HepG2 (cell line): ENCODE data around the gene LATS2. TPM values are rescaled to one million over a fixed set of nuclear protein-coding genes. Genes with fewer than 3 reads are reported as not detected.

Source experiments
- CBX5 ChIP-seq: sonication (generic); formaldehyde crosslinking; IDR thresholded peaks from 2 replicates; pipeline ENCODE4 v1.4.0; 2020; ENCODE audit warnings: missing genetic modification reagents, borderline replicate concordance
- DPF2 ChIP-seq: sonication (generic); formaldehyde crosslinking; IDR thresholded peaks from 2 replicates; pipeline ENCODE4 v1.4.0; 2020; ENCODE audit warnings: mild to moderate bottlenecking, low read depth, missing genetic modification reagents, borderline replicate concordance
- ELF1 ChIP-seq: sonication (generic); formaldehyde crosslinking; IDR thresholded peaks from 2 replicates; pipeline ENCODE4 v1.4.0; 2020; ENCODE audit warnings: missing genetic modification reagents
- EP300 ChIP-seq, 3 experiments: sonication (generic) in 1 of 3; formaldehyde crosslinking in 1 of 3; IDR thresholded peaks; 2 replicates each; pipeline versions ENCODE4 v1.5.1 to v1.6.1; 2011 to 2020; ENCODE audit warnings: low read depth in 2 of 3, low read length in 2 of 3, borderline replicate concordance in 1 of 3, improper control_type of control experiment in 1 of 3, mild to moderate bottlenecking in 1 of 3, missing genetic modification reagents in 1 of 3, moderate library complexity in 1 of 3
- ETV5 ChIP-seq: IDR thresholded peaks from 2 replicates; pipeline ENCODE4 v1.6.1; 2018; ENCODE audit warnings: missing biosample characterization, missing genetic modification reagents, inconsistent platforms, borderline replicate concordance
- FOXA3 ChIP-seq: IDR thresholded peaks from 2 replicates; pipeline ENCODE4 v1.6.1; 2016; ENCODE audit warnings: missing genetic modification reagents, missing compliant biosample characterization
- FOXO1 ChIP-seq: sonication (generic); formaldehyde crosslinking; IDR thresholded peaks from 2 replicates; pipeline ENCODE4 v1.4.0; 2020; ENCODE audit warnings: missing genetic modification reagents
- GFI1 ChIP-seq: sonication (generic); formaldehyde crosslinking; IDR thresholded peaks from 2 replicates; pipeline ENCODE4 v1.5.0; 2020; ENCODE audit warnings: missing genetic modification reagents, mild to moderate bottlenecking, borderline replicate concordance
- HDAC2 ChIP-seq: sonication (generic); formaldehyde crosslinking; IDR thresholded peaks from 2 replicates; pipeline ENCODE4 v1.4.0; 2020; ENCODE audit warnings: missing genetic modification reagents
- HMG20A ChIP-seq: IDR thresholded peaks from 2 replicates; pipeline ENCODE4 v1.6.1; 2016; ENCODE audit warnings: borderline replicate concordance
- MAFF ChIP-seq: IDR thresholded peaks from 2 replicates; pipeline ENCODE4 v1.6.1; 2011; ENCODE audit warnings: low read depth, low read length, improper control_type of control experiment
- NCOA2 ChIP-seq: sonication (generic); formaldehyde crosslinking; IDR thresholded peaks from 2 replicates; pipeline ENCODE4 v1.8.0; 2022; ENCODE audit warnings: inconsistent platforms
- NFE2L2 ChIP-seq: fragments of 150-350 bp; IDR thresholded peaks from 2 replicates; pipeline ENCODE4 v1.6.1; 2014; ENCODE audit warnings: low read length
- PHF21A ChIP-seq: sonication (generic); formaldehyde crosslinking; IDR thresholded peaks from 2 replicates; pipeline ENCODE4 v1.5.0; 2020; ENCODE audit warnings: mild to moderate bottlenecking, missing genetic modification reagents
- PPARG ChIP-seq: conservative IDR thresholded peaks from 2 replicates; pipeline ENCODE4 v1.6.1; 2016; ENCODE audit warnings: missing biosample characterization, missing genetic modification reagents
- SOX13 ChIP-seq, 3 experiments: fragments of 450-650 bp in 1 of 3; sonication (generic) in 1 of 3; formaldehyde crosslinking in 1 of 3; IDR thresholded peaks in 2 of 3; conservative IDR thresholded peaks in 1 of 3; 2 replicates each; pipeline versions ENCODE4 v1.5.0 to v1.6.1; 2016 to 2020; ENCODE audit warnings: antibody characterized with exemption in 1 of 3, mild to moderate bottlenecking in 1 of 3, missing compliant biosample characterization in 1 of 3, missing genetic modification reagents in 1 of 3, moderate library complexity in 1 of 3
- SOX5 ChIP-seq: IDR thresholded peaks from 2 replicates; pipeline ENCODE4 v1.6.1; 2016; ENCODE audit warnings: borderline replicate concordance
- TCF7 ChIP-seq: sonication (generic); IDR thresholded peaks from 2 replicates; pipeline ENCODE4 v1.6.1; 2016; ENCODE audit warnings: antibody characterized with exemption, low read depth
- ZNF331 ChIP-seq: sonication (generic); formaldehyde crosslinking; IDR thresholded peaks from 2 replicates; pipeline ENCODE4 v1.4.0; 2020; ENCODE audit warnings: missing genetic modification reagents
- polyA plus RNA-seq, 8 experiments: library from polyadenylated mRNA; depleted of rRNA in 3 of 8; stranded (reverse) in 7 of 8; unstranded in 1 of 8; fragments of >200 nt; fragmentation: Illumina TruSeq in 4 of 8; extraction: Trizol in 4 of 8; gene quantifications; 2 replicates each; pipeline versions ENCODE4 v1.2.1 to v1.2.3, GENCODE V29; 2011 to 2016; ENCODE audit warnings: low read depth in 4 of 8, missing spikeins in 1 of 8, mixed read lengths in 1 of 8; ENCODE audit not compliant: insufficient read depth in 1 of 8
- total RNA-seq, 5 experiments: library from RNA; depleted of rRNA; stranded (reverse); fragments of >200 nt; fragmentation: Illumina TruSeq; extraction: Trizol; gene quantifications; 2 replicates each; pipeline ENCODE4 v1.2.3, GENCODE V29; 2016; ENCODE audit warnings: low read depth in 1 of 5
- TF ChIP-seq, protein P1 (sequence below): IDR thresholded peaks from 2 replicates; pipeline ENCODE4 v1.4.0; 2020; ENCODE audit warnings: mild to moderate bottlenecking, missing genetic modification reagents
- TF ChIP-seq, protein P2 (sequence below): IDR thresholded peaks from 2 replicates; pipeline ENCODE4 v1.6.1; 2016; ENCODE audit warnings: low read depth
- TF ChIP-seq, protein P3 (sequence below): sonication (generic); formaldehyde crosslinking; IDR thresholded peaks from 2 replicates; pipeline ENCODE4 v1.8.1; 2023; ENCODE audit warnings: mild to moderate bottlenecking, missing genetic modification reagents, borderline replicate concordance

The LATS2 gene
- total and polyA plus RNA-seq, 2 of the 13 experiments (the other 11 are each of a cell fraction or from before 2014, with no cell fraction given): 7.3 to 8.5 TPM

- TF ChIP-seq, protein P1, sequence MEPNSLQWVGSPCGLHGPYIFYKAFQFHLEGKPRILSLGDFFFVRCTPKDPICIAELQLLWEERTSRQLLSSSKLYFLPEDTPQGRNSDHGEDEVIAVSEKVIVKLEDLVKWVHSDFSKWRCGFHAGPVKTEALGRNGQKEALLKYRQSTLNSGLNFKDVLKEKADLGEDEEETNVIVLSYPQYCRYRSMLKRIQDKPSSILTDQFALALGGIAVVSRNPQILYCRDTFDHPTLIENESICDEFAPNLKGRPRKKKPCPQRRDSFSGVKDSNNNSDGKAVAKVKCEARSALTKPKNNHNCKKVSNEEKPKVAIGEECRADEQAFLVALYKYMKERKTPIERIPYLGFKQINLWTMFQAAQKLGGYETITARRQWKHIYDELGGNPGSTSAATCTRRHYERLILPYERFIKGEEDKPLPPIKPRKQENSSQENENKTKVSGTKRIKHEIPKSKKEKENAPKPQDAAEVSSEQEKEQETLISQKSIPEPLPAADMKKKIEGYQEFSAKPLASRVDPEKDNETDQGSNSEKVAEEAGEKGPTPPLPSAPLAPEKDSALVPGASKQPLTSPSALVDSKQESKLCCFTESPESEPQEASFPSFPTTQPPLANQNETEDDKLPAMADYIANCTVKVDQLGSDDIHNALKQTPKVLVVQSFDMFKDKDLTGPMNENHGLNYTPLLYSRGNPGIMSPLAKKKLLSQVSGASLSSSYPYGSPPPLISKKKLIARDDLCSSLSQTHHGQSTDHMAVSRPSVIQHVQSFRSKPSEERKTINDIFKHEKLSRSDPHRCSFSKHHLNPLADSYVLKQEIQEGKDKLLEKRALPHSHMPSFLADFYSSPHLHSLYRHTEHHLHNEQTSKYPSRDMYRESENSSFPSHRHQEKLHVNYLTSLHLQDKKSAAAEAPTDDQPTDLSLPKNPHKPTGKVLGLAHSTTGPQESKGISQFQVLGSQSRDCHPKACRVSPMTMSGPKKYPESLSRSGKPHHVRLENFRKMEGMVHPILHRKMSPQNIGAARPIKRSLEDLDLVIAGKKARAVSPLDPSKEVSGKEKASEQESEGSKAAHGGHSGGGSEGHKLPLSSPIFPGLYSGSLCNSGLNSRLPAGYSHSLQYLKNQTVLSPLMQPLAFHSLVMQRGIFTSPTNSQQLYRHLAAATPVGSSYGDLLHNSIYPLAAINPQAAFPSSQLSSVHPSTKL: peak; percentile 79
- 0 out of 2 replicates have a peak, but pooled peaks have one; percentile 30 for TF ChIP-seq PPARG
- peak; percentile 55; the same call in 1 of the 2 replicates for TF ChIP-seq MAFF
- peak; percentile 52; the same call in 1 of the 2 replicates for TF ChIP-seq TCF7
- TF ChIP-seq NFE2L2: no peak
- TF ChIP-seq NCOA2: peak; percentile 21; the same call in 1 of the 2 replicates
- TF ChIP-seq CBX5: 0 out of 2 replicates have a peak, but pooled peaks have one; percentile 19
- TF ChIP-seq ELF1 (CRISPR knock-in tag): peak; percentile 42
- peak; percentile 64 for TF ChIP-seq PHF21A (CRISPR knock-in tag)
- peak; percentile 76 for TF ChIP-seq GFI1
- peak; percentile 70 for TF ChIP-seq HDAC2 (CRISPR knock-in tag)
- TF ChIP-seq FOXA3 (CRISPR knock-in tag): 0 out of 2 replicates have a peak, but pooled peaks have one; percentile 36
- peak in 1 of 2 experiments; percentile 47; a peak in 1 of 4 replicates for TF ChIP-seq EP300 (IDR thresholded peaks at IDR 0.05; ENCODE audit: low read depth in 2 of 2, low read length in 2 of 2)
- no peak for TF ChIP-seq EP300 (CRISPR knock-in tag; IDR thresholded peaks at IDR 0.05; ENCODE audit: borderline replicate concordance)
- TF ChIP-seq ETV5 (CRISPR knock-in tag): peak; percentile 48; the same call in 1 of the 2 replicates
- TF ChIP-seq, protein P2, sequence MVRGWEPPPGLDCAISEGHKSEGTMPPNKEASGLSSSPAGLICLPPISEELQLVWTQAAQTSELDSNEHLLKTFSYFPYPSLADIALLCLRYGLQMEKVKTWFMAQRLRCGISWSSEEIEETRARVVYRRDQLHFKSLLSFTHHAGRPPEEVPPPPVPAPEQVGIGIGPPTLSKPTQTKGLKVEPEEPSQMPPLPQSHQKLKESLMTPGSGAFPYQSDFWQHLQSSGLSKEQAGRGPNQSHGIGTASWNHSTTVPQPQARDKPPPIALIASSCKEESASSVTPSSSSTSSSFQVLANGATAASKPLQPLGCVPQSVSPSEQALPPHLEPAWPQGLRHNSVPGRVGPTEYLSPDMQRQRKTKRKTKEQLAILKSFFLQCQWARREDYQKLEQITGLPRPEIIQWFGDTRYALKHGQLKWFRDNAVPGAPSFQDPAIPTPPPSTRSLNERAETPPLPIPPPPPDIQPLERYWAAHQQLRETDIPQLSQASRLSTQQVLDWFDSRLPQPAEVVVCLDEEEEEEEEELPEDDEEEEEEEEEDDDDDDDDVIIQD (CRISPR knock-in tag): no peak
- TF ChIP-seq SOX5 (CRISPR knock-in tag): peak; percentile 82
- peak; percentile 71 for TF ChIP-seq HMG20A
- TF ChIP-seq, protein P3, sequence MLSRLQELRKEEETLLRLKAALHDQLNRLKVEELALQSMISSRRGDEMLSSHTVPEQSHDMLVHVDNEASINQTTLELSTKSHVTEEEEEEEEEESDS: no peak
- peak; percentile 19; the same call in 1 of the 2 replicates for TF ChIP-seq ZNF331
- no peak for TF ChIP-seq SOX13 (IDR thresholded peaks at IDR 0.05)
- peak in 1 of 2 experiments; percentile 81; a peak in 2 of 4 replicates for TF ChIP-seq SOX13 (CRISPR knock-in tag; conservative IDR thresholded peaks at IDR 0.05 in 1 of 2, IDR thresholded peaks at IDR 0.05 in 1 of 2)
- TF ChIP-seq FOXO1 (CRISPR knock-in tag): peak; percentile 39; the same call in 1 of the 2 replicates
- TF ChIP-seq DPF2 (CRISPR knock-in tag): peak; percentile 43
These were observed 39.1 kb downstream of the LATS2 start (continued) for GRCh38 chr13:21022056-21022979.
